ENCODE results near the gene USP8.
A peak's percentile ranks its signal among the peaks of the same experiment; 100 is the strongest.
"Not testable (repeated sequence)": the region's sequence is repeated elsewhere in the genome, so short reads cannot be mapped to it uniquely, and the experiment has no call there.

USP8 gene

GRCh38 chr15:50424066-50424890, at the start of gene USP8:
TSS of gene USP8 (plus strand) at chr15:50424405. CDS start at chr15:50439074, 14,669 bp downstream.
- DNase-seq (ENCODE audit: extremely low spot score, insufficient read length, low read depth) (peak; percentile 80), FAIRE-seq (peak; percentile 94)

GRCh38 chr15:50377867-50378751, 46.1 kb upstream of the USP8 start:
- peak; percentile 70 for DNase-seq (ENCODE audit: extremely low spot score, insufficient read length, low read depth)
- FAIRE-seq = peak; percentile 98

GRCh38 chr15:50378776-50379175, 45.4 kb upstream of the USP8 start:
- DNase-seq (ENCODE audit: extremely low spot score, insufficient read length, low read depth) = no peak
- FAIRE-seq = peak; percentile 33

- FAIRE-seq = not testable (repeated sequence)
These were observed 44.8 kb upstream of the USP8 start for GRCh38 chr15:50379413-50379812.

GRCh38 chr15:50380089-50380488, 44.1 kb upstream of the USP8 start:
- no peak for DNase-seq (ENCODE audit: extremely low spot score, insufficient read length, low read depth)
- no peak for FAIRE-seq

More at GRCh38 chr15:50379413-50379812, 44.8 kb upstream of the USP8 start:
- not testable (repeated sequence) for DNase-seq (ENCODE audit: extremely low spot score, insufficient read length, low read depth)

GRCh38 chr15:50381438-50381837, 42.8 kb upstream of the USP8 start:
- FAIRE-seq = no peak

GRCh38 chr15:50382408-50382807, 41.8 kb upstream of the USP8 start:
- not testable (repeated sequence) for FAIRE-seq; DNase-seq (ENCODE audit: extremely low spot score, insufficient read length, low read depth)

More at GRCh38 chr15:50381438-50381837, 42.8 kb upstream of the USP8 start:
- DNase-seq (ENCODE audit: extremely low spot score, insufficient read length, low read depth) = no peak

GRCh38 chr15:50390554-50391264, 33.5 kb upstream of the USP8 start:
- DNase-seq (ENCODE audit: extremely low spot score, insufficient read length, low read depth) (no peak), FAIRE-seq (peak; percentile 74)

- not testable (repeated sequence) for DNase-seq (ENCODE audit: extremely low spot score, insufficient read length, low read depth); FAIRE-seq
These were observed 32.6 kb upstream of the USP8 start for GRCh38 chr15:50391561-50391960.

GRCh38 chr15:50411870-50412269, 12.3 kb upstream of the USP8 start:
- DNase-seq (ENCODE audit: extremely low spot score, insufficient read length, low read depth) (no peak), FAIRE-seq (no peak)

GRCh38 chr15:50414624-50415023, 9.6 kb upstream of the USP8 start:
- DNase-seq (ENCODE audit: extremely low spot score, insufficient read length, low read depth) (no peak), FAIRE-seq (no peak)

GRCh38 chr15:50415752-50416404, 8.3 kb upstream of the USP8 start:
- DNase-seq (ENCODE audit: extremely low spot score, insufficient read length, low read depth) = no peak
- no peak for FAIRE-seq

GRCh38 chr15:50416890-50417289, 7.3 kb upstream of the USP8 start:
- FAIRE-seq = no peak

GRCh38 chr15:50418041-50418583, 6.1 kb upstream of the USP8 start:
- DNase-seq (ENCODE audit: extremely low spot score, insufficient read length, low read depth) (no peak), FAIRE-seq (no peak)

More at GRCh38 chr15:50416890-50417289, 7.3 kb upstream of the USP8 start:
- DNase-seq (ENCODE audit: extremely low spot score, insufficient read length, low read depth) = no peak

GRCh38 chr15:50425219-50425618, 1.0 kb downstream of the USP8 start:
- FAIRE-seq (no peak), DNase-seq (ENCODE audit: extremely low spot score, insufficient read length, low read depth) (no peak)

GRCh38 chr15:50425678-50426246, 1.6 kb downstream of the USP8 start:
- DNase-seq (ENCODE audit: extremely low spot score, insufficient read length, low read depth); FAIRE-seq: not testable (repeated sequence)

GRCh38 chr15:50426428-50426827, 2.2 kb downstream of the USP8 start:
- DNase-seq (ENCODE audit: extremely low spot score, insufficient read length, low read depth) (no peak), FAIRE-seq (no peak)

- FAIRE-seq (no peak), DNase-seq (ENCODE audit: extremely low spot score, insufficient read length, low read depth) (no peak)
These were observed 7.0 kb downstream of the USP8 start for GRCh38 chr15:50431204-50431603.

GRCh38 chr15:50432230-50432629, 8.0 kb downstream of the USP8 start:
- no peak for FAIRE-seq

More at GRCh38 chr15:50432230-50432629, 8.0 kb downstream of the USP8 start:
- no peak for DNase-seq (ENCODE audit: extremely low spot score, insufficient read length, low read depth)
